ENCODE measurements around the gene CCDC7. TPM values are rescaled to one million over a fixed set of nuclear protein-coding genes. Genes with fewer than 3 reads are reported as not detected.

The CCDC7 gene
- total RNA-seq, 1 donor from 2014 or later, result 2.3 TPM

Other genes with a start within 250 kb of the CCDC7 start
- gene EPC1, start 99.0 kb upstream of the CCDC7 start, total RNA-seq, result 25.7 and 26.3 TPM in 2 replicates